Suprapubic skin (tissue), 4 donors: Measurements from ENCODE around the gene PIP5K1A. TPM values are rescaled to one million over a fixed set of nuclear protein-coding genes. Genes with fewer than 3 reads are reported as not detected.

Source experiments
- DNase-seq, 2 donors: peaks; one replicate each; pipeline ENCODE4 v3.0.0-alpha.2; 2019; ENCODE audit warnings: low spot score in 2 of 2
- H3K27ac ChIP-seq: fragments of 200-600 bp; sonication (generic); one replicate; pipeline ENCODE4 v1.5.1; 2019
- H3K27me3 ChIP-seq: fragments of 200-600 bp; sonication (generic); one replicate; pipeline ENCODE4 v1.5.1; 2019
- H3K36me3 ChIP-seq: fragments of 200-600 bp; sonication (generic); one replicate; pipeline ENCODE4 v1.5.1; 2019
- H3K4me1 ChIP-seq: fragments of 200-600 bp; sonication (generic); one replicate; pipeline ENCODE4 v1.5.1; 2019
- H3K4me3 ChIP-seq: fragments of 200-600 bp; sonication (generic); one replicate; pipeline ENCODE4 v1.5.1; 2019; ENCODE audit warnings: mild to moderate bottlenecking
- H3K9me3 ChIP-seq: fragments of 200-600 bp; sonication (generic); one replicate; pipeline ENCODE4 v1.5.1; 2019
- EP300 ChIP-seq: sonication (generic); formaldehyde crosslinking; IDR thresholded peaks from one replicate; pipeline ENCODE4 v1.6.1; 2017; ENCODE audit warnings: antibody characterized with exemption
- POLR2A ChIP-seq, 2 donors: fragments of 450-650 bp; IDR thresholded peaks; one replicate each; pipeline ENCODE4 v1.6.1; 2017; ENCODE audit warnings: antibody characterized with exemption in 2 of 2, mild to moderate bottlenecking in 2 of 2, moderate library complexity in 2 of 2
- POLR2AphosphoS5 ChIP-seq, 3 donors: sonication (generic); formaldehyde crosslinking; IDR thresholded peaks; one replicate each; pipeline ENCODE4 v1.6.1; 2017; ENCODE audit warnings: antibody characterized with exemption in 3 of 3
- WGBS: methylation state at CpG from one replicate; pipeline ENCODE4 v1.1.5; 2018; 5-methylcytosine and 5-hydroxymethylcytosine counted together
- total RNA-seq, 4 donors: library from RNA; depleted of rRNA; stranded (reverse); fragments of >200 nt; gene quantifications; one replicate each; pipeline ENCODE4 v1.1.0, GENCODE V29; 2016
- TF ChIP-seq, protein P1 (sequence below), 2 donors: fragments of 200-600 bp in 1 of 2; fragments of 450-650 bp in 1 of 2; sonication (generic) in 1 of 2; IDR thresholded peaks; one replicate each; pipeline ENCODE4 v1.5.1; 2016 to 2019; ENCODE audit warnings: antibody characterized with exemption in 2 of 2, mild to moderate bottlenecking in 1 of 2, moderate library complexity in 1 of 2

PIP5K1A gene
- total RNA-seq, 4 donors from 2014 or later: 41.6 to 120 (median 51.6) TPM

DNA sequence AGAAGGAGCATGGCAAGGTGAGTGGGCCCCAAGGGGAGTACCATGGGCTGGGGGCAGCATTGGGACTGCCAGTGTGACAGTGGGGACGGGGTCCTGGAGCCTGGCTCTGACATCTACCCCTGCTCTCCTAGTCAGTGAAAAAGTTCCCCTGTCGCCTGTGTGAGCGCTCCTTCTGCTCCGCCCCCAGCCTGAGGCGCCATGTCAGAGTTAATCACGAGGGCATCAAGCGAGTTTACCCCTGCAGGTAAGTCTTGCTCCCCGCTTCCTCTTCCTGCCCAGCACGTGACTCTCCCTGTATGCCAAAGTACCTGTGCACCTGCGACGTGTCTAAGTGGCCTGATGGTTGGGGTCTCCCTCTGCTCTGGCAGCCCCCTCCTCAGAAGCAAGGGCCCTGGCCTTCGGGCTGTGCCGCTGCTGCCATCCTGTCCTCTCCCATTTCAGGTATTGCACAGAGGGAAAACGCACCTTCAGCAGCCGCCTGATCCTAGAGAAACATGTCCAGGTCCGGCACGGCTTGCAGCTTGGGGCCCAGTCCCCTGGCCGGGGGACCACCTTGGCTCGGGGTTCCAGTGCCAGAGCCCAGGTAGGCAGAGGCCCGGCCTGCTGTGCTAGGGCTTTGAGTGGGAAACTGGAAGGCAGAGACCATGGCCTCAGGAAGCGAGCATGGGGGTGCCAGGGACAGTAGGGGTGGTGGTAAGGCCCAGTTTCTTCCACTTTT, 91.8 kb downstream of the PIP5K1A start:
- H3K36me3 ChIP-seq: peaks cover 100% of the 10 kb centered on the region
- no peak overlapping the region for H3K27ac ChIP-seq
- no peaks in the 10 kb centered on the region for H3K27me3 ChIP-seq
- no peak overlapping the region for H3K4me3 ChIP-seq
- 82% methylated on average over 12 of the region's 21 CpGs for WGBS
- TF ChIP-seq POLR2A (IDR thresholded peaks at IDR 0.05) (no peak), POLR2AphosphoS5 (IDR thresholded peaks at IDR 0.05) (no peak), EP300 (no peak)
- TF ChIP-seq, protein P1, sequence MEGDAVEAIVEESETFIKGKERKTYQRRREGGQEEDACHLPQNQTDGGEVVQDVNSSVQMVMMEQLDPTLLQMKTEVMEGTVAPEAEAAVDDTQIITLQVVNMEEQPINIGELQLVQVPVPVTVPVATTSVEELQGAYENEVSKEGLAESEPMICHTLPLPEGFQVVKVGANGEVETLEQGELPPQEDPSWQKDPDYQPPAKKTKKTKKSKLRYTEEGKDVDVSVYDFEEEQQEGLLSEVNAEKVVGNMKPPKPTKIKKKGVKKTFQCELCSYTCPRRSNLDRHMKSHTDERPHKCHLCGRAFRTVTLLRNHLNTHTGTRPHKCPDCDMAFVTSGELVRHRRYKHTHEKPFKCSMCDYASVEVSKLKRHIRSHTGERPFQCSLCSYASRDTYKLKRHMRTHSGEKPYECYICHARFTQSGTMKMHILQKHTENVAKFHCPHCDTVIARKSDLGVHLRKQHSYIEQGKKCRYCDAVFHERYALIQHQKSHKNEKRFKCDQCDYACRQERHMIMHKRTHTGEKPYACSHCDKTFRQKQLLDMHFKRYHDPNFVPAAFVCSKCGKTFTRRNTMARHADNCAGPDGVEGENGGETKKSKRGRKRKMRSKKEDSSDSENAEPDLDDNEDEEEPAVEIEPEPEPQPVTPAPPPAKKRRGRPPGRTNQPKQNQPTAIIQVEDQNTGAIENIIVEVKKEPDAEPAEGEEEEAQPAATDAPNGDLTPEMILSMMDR (IDR thresholded peaks at IDR 0.05): no peak
- DNase-seq: no peak
- no peaks in the 10 kb centered on the region for H3K9me3 ChIP-seq
- no peaks in the 10 kb centered on the region for H3K4me1 ChIP-seq

- no peak for DNase-seq
- Histone ChIP-seq H3K36me3 (peaks cover 100% of the 10 kb centered on the region), H3K27ac (no peak overlapping the region), H3K4me1 (no peaks in the 10 kb centered on the region), H3K4me3 (no peak overlapping the region), H3K27me3 (no peaks in the 10 kb centered on the region), H3K9me3 (no peaks in the 10 kb centered on the region)
- 84% methylated on average over 18 of the region's 19 CpGs for WGBS
- no peak for TF ChIP-seq POLR2A (IDR thresholded peaks at IDR 0.05)
These were observed 92.5 kb downstream of the PIP5K1A start for GRCh38 chr1:151290709-151291303.

GRCh38 chr1:151292207-151293030, 94.1 kb downstream of the PIP5K1A start:
- Histone ChIP-seq H3K27ac (no peak overlapping the region), H3K27me3 (no peaks in the 10 kb centered on the region), H3K4me3 (no peak overlapping the region), H3K9me3 (no peaks in the 10 kb centered on the region), H3K36me3 (peaks cover 100% of the 10 kb centered on the region), H3K4me1 (no peaks in the 10 kb centered on the region)
- TF ChIP-seq, protein P1 (IDR thresholded peaks at IDR 0.05): no peak
- TF ChIP-seq POLR2A (IDR thresholded peaks at IDR 0.05): no peak
- DNase-seq: no peak
- WGBS: 74% methylated on average over 9 of the region's 13 CpGs

DNA sequence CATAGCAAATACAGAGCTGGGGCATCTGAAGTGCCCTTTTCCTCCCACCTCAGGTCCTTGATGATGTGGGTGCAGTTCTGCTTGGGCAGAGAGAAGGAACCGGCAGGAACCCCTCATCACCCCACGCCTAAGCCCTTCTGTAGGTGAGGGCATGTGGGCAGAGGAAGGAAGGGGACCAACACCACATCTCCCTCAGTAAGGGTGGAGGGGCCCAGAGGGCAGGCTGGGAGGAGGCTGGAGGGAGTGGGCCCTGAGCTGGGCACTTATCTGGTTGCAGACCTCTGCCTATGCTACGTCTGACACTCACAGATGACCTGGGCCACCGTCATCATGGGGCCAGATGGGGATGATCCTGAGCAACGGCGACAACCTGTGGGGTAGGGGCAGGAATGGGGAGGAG, 94.7 kb downstream of the PIP5K1A start:
- 75% methylated on average over 5 of the region's 6 CpGs for WGBS
- Histone ChIP-seq H3K27ac (no peak overlapping the region), H3K36me3 (peaks cover 100% of the 10 kb centered on the region), H3K9me3 (no peaks in the 10 kb centered on the region), H3K4me3 (no peak overlapping the region), H3K27me3 (no peaks in the 10 kb centered on the region), H3K4me1 (no peaks in the 10 kb centered on the region)
- no peak for DNase-seq
- TF ChIP-seq POLR2AphosphoS5 (IDR thresholded peaks at IDR 0.05) (no peak), EP300 (no peak), POLR2A (IDR thresholded peaks at IDR 0.05) (no peak)
- TF ChIP-seq, protein P1 (IDR thresholded peaks at IDR 0.05): no peak

- 89% methylated on average over 2 of the region's 2 CpGs for WGBS
- no peak overlapping the region for H3K4me3 ChIP-seq
These were observed 96.5 kb downstream of the PIP5K1A start for GRCh38 chr1:151294742-151295462.

More at GRCh38 chr1:151294742-151295462, 96.5 kb downstream of the PIP5K1A start:
- Histone ChIP-seq H3K9me3 (no peaks in the 10 kb centered on the region), H3K27me3 (no peaks in the 10 kb centered on the region), H3K4me1 (no peaks in the 10 kb centered on the region), H3K36me3 (peaks cover 100% of the 10 kb centered on the region), H3K27ac (no peak overlapping the region)
- DNase-seq: no peak
- no peak for TF ChIP-seq POLR2A (IDR thresholded peaks at IDR 0.05)
- TF ChIP-seq, protein P1 (IDR thresholded peaks at IDR 0.05): no peak
- TF ChIP-seq EP300: no peak
- TF ChIP-seq POLR2AphosphoS5 (IDR thresholded peaks at IDR 0.05): no peak

Other genes with a start within 250 kb of the PIP5K1A start
- 10 to 100 TPM; 46.5 to 57.9 (median 51.4) TPM for gene CERS2, start 223.7 kb upstream of the PIP5K1A start, total RNA-seq
- 10 to 100 TPM; 17.6 to 67.5 (median 45.8) TPM for gene ANXA9, start 216.3 kb upstream of the PIP5K1A start, total RNA-seq
- gene MINDY1, start 191.7 kb upstream of the PIP5K1A start, total RNA-seq: 10 to 100 TPM; 31.7 to 59.1 (median 35.8) TPM
- gene PRUNE1, start 190.1 kb upstream of the PIP5K1A start, total RNA-seq: 10 to 100 TPM; 16.5 to 24.2 (median 20.4) TPM
- 100 to 1,000 TPM; 196 to 492 (median 251) TPM for gene BNIPL, start 162.0 kb upstream of the PIP5K1A start, total RNA-seq
- gene C1orf56, start 150.8 kb upstream of the PIP5K1A start, total RNA-seq: 1 to 10 TPM; 2.7 to 4.7 (median 3.9) TPM
- gene CDC42SE1, start 138.9 kb upstream of the PIP5K1A start, total RNA-seq: 100 to 1,000 TPM; 109 to 122 (median 115) TPM
- 1 to 10 TPM in 3 of 4 donors, under 1 TPM in 1; 0.24 to 1.5 (median 1.2) TPM for gene MLLT11, start 138.2 kb upstream of the PIP5K1A start, total RNA-seq
- gene GABPB2, start 127.8 kb upstream of the PIP5K1A start, total RNA-seq: 10 to 100 TPM; 16.2 to 20.6 (median 18.1) TPM
- 10 to 100 TPM in 3 of 4 donors, 1 to 10 TPM in 1; 5.5 to 19.0 (median 14.9) TPM for gene SEMA6C, start 51.9 kb upstream of the PIP5K1A start, total RNA-seq
- 1 to 10 TPM; 1.0 to 2.5 (median 1.5) TPM for gene TNFAIP8L2, start 41.9 kb upstream of the PIP5K1A start, total RNA-seq
- gene LYSMD1, start 32.6 kb upstream of the PIP5K1A start, total RNA-seq: 10 to 100 TPM in 3 of 4 donors, 1 to 10 TPM in 1; 8.4 to 15.2 (median 12.5) TPM
- gene SCNM1, start 32.4 kb upstream of the PIP5K1A start, total RNA-seq: 10 to 100 TPM; 29.6 to 40.6 (median 35.4) TPM
- not detected for gene TMOD4, start 22.6 kb upstream of the PIP5K1A start, total RNA-seq
- 10 to 100 TPM; 17.2 to 30.8 (median 26.8) TPM for gene VPS72, start 8.4 kb upstream of the PIP5K1A start, total RNA-seq
- gene PSMD4, start 56.2 kb downstream of the PIP5K1A start, total RNA-seq: 100 to 1,000 TPM; 101 to 133 (median 119) TPM
- gene ZNF687, start 83.7 kb downstream of the PIP5K1A start, total RNA-seq: 10 to 100 TPM; 23.6 to 36.8 (median 29.7) TPM
- 100 to 1,000 TPM in 1 of 4 donors, 10 to 100 TPM in 3; 50.0 to 102 (median 60.3) TPM for gene PI4KB, start 128.9 kb downstream of the PIP5K1A start, total RNA-seq
- 10 to 100 TPM; 18.0 to 22.1 (median 18.5) TPM for gene RFX5, start 148.7 kb downstream of the PIP5K1A start, total RNA-seq
- gene SELENBP1, start 174.2 kb downstream of the PIP5K1A start, total RNA-seq: 10 to 100 TPM; 32.0 to 67.5 (median 48.7) TPM
- gene PSMB4, start 201.0 kb downstream of the PIP5K1A start, total RNA-seq: 100 to 1,000 TPM; 222 to 269 (median 241) TPM